Stimulated activated CD8-positive, alpha-beta memory T cell treated with anti-CD3 and anti-CD28 coated beads, Interleukin-2, amount 100 ng/mL, for 48 hours (primary cell): ENCODE results near the gene ZNF483.
A peak's percentile ranks its signal among the peaks of the same experiment; 100 is the strongest.
"Not testable (repeated sequence)": the region's sequence is repeated elsewhere in the genome, so short reads cannot be mapped to it uniquely, and the experiment has no call there.

ENCODE experiments used
- DNase-seq, 2 donors: peaks; one replicate each; pipeline ENCODE4 v3.0.0-alpha.2; 2020; ENCODE audit warnings: low read depth in 2 of 2

Gene ZNF483

GRCh38 chr9:111542497-111543254 is 17.7 kb downstream of the ZNF483 start:
- no peak for DNase-seq

- DNase-seq = no peak
These were observed 23.6 kb downstream of the ZNF483 start for GRCh38 chr9:111548623-111549022.

GRCh38 chr9:111555425-111555824 is 30.4 kb downstream of the ZNF483 start:
- not testable (repeated sequence) for DNase-seq

- no peak for DNase-seq
These were observed 34.1 kb downstream of the ZNF483 start for GRCh38 chr9:111559000-111559610.

- no peak for DNase-seq
These were observed 36.3 kb downstream of the ZNF483 start for GRCh38 chr9:111561165-111561719.

GRCh38 chr9:111566234-111566633 is 41.3 kb downstream of the ZNF483 start:
- DNase-seq = no peak

- DNase-seq = not testable (repeated sequence)
These were observed 43.1 kb downstream of the ZNF483 start for GRCh38 chr9:111568127-111568526.

GRCh38 chr9:111572950-111573604 is 48.1 kb downstream of the ZNF483 start:
- DNase-seq = no peak

- DNase-seq = no peak
These were observed 57.9 kb downstream of the ZNF483 start for GRCh38 chr9:111582888-111583287.

GRCh38 chr9:111586378-111586777 is 61.4 kb downstream of the ZNF483 start:
- DNase-seq = no peak

- no peak for DNase-seq
These were observed 63.9 kb downstream of the ZNF483 start for GRCh38 chr9:111588846-111589245.

GRCh38 chr9:111597852-111598732 is 73.1 kb downstream of the ZNF483 start:
- DNase-seq = peak; percentile 11 to 28

GRCh38 chr9:111598733-111599091 is 73.7 kb downstream of the ZNF483 start:
- DNase-seq = no peak

GRCh38 chr9:111599092-111599954 is 74.3 kb downstream of the ZNF483 start, which contains the start of gene PTGR1:
Gene PTGR1 (minus strand): TSS chr9:111599647. CDS start chr9:111597422, 2,225 bp downstream.
- DNase-seq = peak; percentile 5 to 10

- DNase-seq = no peak
These were observed 75.0 kb downstream of the ZNF483 start for GRCh38 chr9:111599955-111600343.

- DNase-seq = no peak
These were observed 76.4 kb downstream of the ZNF483 start for GRCh38 chr9:111601237-111602018.

- DNase-seq = no peak
These were observed 78.1 kb downstream of the ZNF483 start for GRCh38 chr9:111603041-111603440.

- DNase-seq = no peak
These were observed 79.2 kb downstream of the ZNF483 start for GRCh38 chr9:111604054-111604615.

- DNase-seq = no peak
These were observed 80.1 kb downstream of the ZNF483 start for GRCh38 chr9:111605041-111605559.
